Epithelial cell of proximal tubule (primary cell): ENCODE results near the gene RAF1. TPM values are rescaled to one million over a fixed set of nuclear protein-coding genes. Genes with fewer than 3 reads are reported as not detected.
"Not testable (repeated sequence)": the region's sequence is repeated elsewhere in the genome, so short reads cannot be mapped to it uniquely, and the experiment has no call there.

Source experiments
- DNase-seq: peaks from one replicate; pipeline ENCODE4 v3.0.0-alpha.2; 2011; ENCODE audit warnings: low read depth
- H3K4me3 ChIP-seq: 2 replicates; pipeline ENCODE4 v1.5.1; 2011; ENCODE audit warnings: low read depth, mild to moderate bottlenecking, low read length
- CTCF ChIP-seq: conservative IDR thresholded peaks from 2 replicates; pipeline ENCODE4 v1.5.1; 2012; ENCODE audit warnings: low read depth, mild to moderate bottlenecking, low read length
- total RNA-seq: library from RNA; depleted of rRNA; stranded (reverse); fragments of >200 nt; gene quantifications from 2 replicates; pipeline ENCODE4 v1.2.3, GENCODE V29; 2015

RAF1 gene
- total RNA-seq, 1 donor from 2014 or later, result 63.4 TPM

DNA sequence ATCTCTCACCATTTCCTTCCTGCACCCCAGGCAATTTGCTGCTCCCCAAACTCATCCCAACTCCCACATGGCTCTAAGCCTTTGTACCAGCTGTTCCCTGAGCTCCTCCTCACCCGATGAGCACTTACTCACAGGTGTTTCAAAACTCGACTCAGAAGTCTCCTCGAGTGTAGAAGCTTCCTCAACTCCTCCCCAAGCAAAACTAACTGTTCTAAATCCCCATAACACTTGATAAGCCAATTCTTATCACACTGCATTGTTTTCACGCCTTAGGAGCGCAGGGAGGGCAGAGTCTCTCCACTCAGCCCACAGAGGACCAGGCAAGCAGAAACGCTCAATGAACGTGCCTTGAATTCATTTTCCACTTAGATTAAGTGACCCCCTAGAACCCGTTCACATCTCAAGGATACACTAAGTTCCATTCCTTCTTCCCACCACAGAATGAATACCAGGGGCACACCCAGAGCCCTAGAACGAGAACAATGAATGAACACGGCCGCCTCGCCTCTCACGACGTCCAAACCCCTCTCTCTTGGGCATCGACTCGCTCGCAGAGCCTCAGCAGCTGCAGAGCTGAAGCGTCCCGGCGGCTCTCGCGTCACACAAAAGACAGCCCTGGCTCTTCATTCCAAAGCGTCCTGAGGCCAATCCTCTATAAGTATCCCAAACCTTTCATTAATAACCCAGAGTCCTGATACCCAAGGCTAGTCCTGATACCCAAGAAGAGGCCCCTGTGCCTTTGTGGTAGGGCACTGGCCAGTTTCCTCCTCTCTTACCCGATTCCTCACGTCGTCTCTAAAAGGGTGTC, 1.1 kb downstream of the RAF1 start:
- no peak for DNase-seq
- peak overlapping the region; percentile 98 for H3K4me3 ChIP-seq
- no peak for TF ChIP-seq CTCF

DNA sequence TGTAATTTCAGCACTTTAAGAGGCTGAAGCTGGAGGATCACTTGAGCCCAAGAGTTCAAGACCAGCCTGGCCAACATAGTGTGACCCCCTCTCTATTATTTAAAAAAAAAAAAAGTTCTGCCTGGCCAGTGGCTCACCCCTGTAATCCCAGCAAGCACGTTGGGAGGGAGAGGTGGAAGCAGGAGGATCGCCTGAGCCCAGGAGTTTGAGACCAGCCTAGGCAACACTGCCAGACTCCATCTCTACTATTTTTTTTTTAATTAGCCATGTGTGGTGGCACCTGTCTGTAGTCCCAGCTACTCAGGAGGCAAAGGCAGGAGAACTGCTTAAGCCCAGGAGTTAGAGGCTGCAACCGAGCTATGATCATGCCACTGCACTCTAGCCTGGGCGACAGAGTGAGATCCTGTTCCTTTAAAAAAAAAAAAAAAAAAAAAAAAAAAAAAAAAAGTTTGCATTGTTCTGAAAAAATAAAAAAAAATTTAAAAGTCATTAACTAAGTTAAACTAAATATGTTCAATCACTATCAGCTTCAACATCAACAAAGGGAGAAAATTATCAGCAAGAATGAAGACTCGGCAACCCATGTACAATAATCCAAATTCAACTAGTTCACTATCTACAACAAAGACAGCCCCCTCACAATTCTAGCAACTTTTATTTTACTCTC, 1.9 kb downstream of the RAF1 start:
- no peak for TF ChIP-seq CTCF
- H3K4me3 ChIP-seq, result peak overlapping the region; percentile 98
- DNase-seq, result no peak

DNA sequence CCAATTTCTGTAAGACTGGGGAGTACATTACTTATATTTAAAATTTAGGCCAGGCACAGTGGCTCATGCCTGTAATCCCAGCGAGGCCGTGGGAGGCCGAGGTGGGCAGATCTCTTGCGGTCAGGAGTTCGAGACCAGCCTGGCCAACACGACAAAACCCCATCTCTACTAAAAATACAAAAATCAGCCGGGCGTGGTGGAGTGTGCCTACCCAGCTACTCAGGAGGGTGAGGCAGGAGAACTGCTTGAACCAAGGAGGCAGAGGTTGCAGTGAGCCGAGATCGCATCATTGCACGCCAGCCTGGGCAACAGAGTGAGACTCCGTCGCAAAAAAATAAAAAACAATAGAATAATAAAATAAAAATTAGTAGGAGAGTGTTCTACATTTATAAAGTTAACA, 2.5 kb downstream of the RAF1 start:
- DNase-seq, H3K4me3 ChIP-seq: not testable (repeated sequence)

- DNase-seq, result no peak
- TF ChIP-seq CTCF, result no peak
- no peak overlapping the region for H3K4me3 ChIP-seq
Measured at GRCh38 chr3:12660196-12660595, 3.7 kb downstream of the RAF1 start.

DNA sequence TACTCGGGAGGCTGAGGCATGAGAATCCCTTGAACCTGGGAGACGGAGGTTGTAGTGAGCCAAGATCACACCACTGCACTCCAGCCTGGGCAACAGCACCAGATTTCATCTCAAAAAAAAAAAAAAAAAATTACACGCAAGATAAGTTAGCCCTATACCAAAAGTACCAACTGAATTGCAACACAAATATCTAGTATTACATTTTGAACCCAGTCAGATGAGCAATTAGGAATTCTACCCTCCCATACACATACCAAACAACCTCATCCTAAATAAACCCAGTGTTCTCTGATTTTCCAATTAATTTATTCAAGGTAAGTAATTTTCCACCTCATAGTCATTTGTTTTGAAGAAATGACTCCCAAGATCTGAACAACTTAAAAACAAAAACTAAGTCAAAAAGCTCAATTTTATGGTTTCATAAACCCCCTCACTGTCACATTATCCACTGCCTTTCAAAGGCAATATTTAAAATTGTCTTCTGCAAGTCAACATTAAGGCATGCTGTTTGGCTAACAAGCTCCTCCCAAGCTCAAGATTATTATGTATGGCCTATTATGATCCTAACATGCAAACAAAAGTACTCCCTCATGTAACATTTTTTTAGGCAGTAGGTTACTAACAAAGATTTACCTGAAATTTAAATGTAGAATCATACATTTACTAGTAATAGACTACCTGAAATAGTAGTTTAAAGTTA, 4.5 kb downstream of the RAF1 start:
- H3K4me3 ChIP-seq, result no peak overlapping the region
- DNase-seq, result no peak
- no peak for TF ChIP-seq CTCF

GRCh38 chr3:12658593-12659058, 5.3 kb downstream of the RAF1 start:
- no peak overlapping the region for H3K4me3 ChIP-seq
- no peak for TF ChIP-seq CTCF
- peak; percentile 52 for DNase-seq

- TF ChIP-seq CTCF, result no peak
- DNase-seq, result no peak
- no peak overlapping the region for H3K4me3 ChIP-seq
Measured at GRCh38 chr3:12656850-12657249, 7.1 kb downstream of the RAF1 start.
